CD4-positive, alpha-beta T cell (primary cell): ENCODE measurements around the gene ABLIM1. TPM values are rescaled to one million over a fixed set of nuclear protein-coding genes. Genes with fewer than 3 reads are reported as not detected.

ENCODE experiments used
- ATAC-seq: fragments of 200-7000 bp; cut with Tn5 transposase; one replicate; pipeline ENCODE4 v1.10.0; 2022; ENCODE audit warnings: mild to moderate bottlenecking; ENCODE audit not compliant: poor library complexity
- CTCF ChIA-PET: fragments of 350-600 bp; sonication (Branson Sonifier 250); formaldehyde crosslinking; loops from one replicate; lab custom pipeline; 2021; ENCODE audit warnings: antibody characterized with exemption, inconsistent platforms; lab: Charles Lee
- POLR2A ChIA-PET: fragments of 350-600 bp; sonication (Branson Sonifier 250); formaldehyde crosslinking; loops from one replicate; lab custom pipeline; 2021; ENCODE audit warnings: antibody characterized with exemption, inconsistent platforms; lab: Charles Lee
- DNase-seq, 14 experiments: peaks; one replicate each; pipeline ENCODE4 v3.0.0-alpha.2; 2013 to 2020; ENCODE audit warnings: mixed read lengths in 2 of 14
- H3K27ac ChIP-seq, 2 donors: one replicate each; pipeline versions ENCODE4 v1.5.1 to v1.7.0; 2013; ENCODE audit warnings: low read length in 2 of 2, low read depth in 1 of 2, mild to moderate bottlenecking in 1 of 2
- H3K27me3 ChIP-seq, 2 experiments: 1 replicate in 1 of 2; 2 replicates in 1 of 2; pipeline versions ENCODE4 v1.6.1 to v1.7.0; 2013; ENCODE audit warnings: low read length in 2 of 2, control low read depth in 1 of 2, mild to moderate bottlenecking in 1 of 2, moderate library complexity in 1 of 2; ENCODE audit not compliant: insufficient read depth in 2 of 2, control insufficient read depth in 1 of 2
- H3K36me3 ChIP-seq: one replicate; pipeline ENCODE4 v1.6.1; 2013; ENCODE audit warnings: low read length, control low read depth; ENCODE audit not compliant: insufficient read depth
- H3K4me1 ChIP-seq: one replicate; pipeline ENCODE4 v1.6.1; 2013; ENCODE audit warnings: low read length, control low read depth; ENCODE audit not compliant: insufficient read depth
- H3K4me3 ChIP-seq: one replicate; pipeline ENCODE4 v1.5.1; 2013; ENCODE audit warnings: mild to moderate bottlenecking, low read length, moderate library complexity
- H3K9me3 ChIP-seq, 2 experiments: 1 replicate in 1 of 2; 2 replicates in 1 of 2; pipeline versions ENCODE4 v1.6.1 to v1.7.0; 2013; ENCODE audit warnings: low read length in 2 of 2, mild to moderate bottlenecking in 2 of 2, control low read depth in 1 of 2, moderate library complexity in 1 of 2; ENCODE audit not compliant: control insufficient read depth in 1 of 2, insufficient read depth in 1 of 2
- H3K27ac Mint-ChIP-seq: one replicate; pipeline ENCODE4 v1.8.0; 2020; ENCODE audit warnings: mixed read lengths
- H3K27me3 Mint-ChIP-seq: one replicate; pipeline ENCODE4 v1.8.0; 2021; ENCODE audit warnings: mixed read lengths
- H3K36me3 Mint-ChIP-seq: one replicate; pipeline ENCODE4 v1.8.0; 2021; ENCODE audit warnings: low read depth, mixed read lengths
- H3K4me1 Mint-ChIP-seq: one replicate; pipeline ENCODE4 v1.8.0; 2021; ENCODE audit warnings: low read depth, mixed read lengths
- H3K4me3 Mint-ChIP-seq: one replicate; pipeline ENCODE4 v1.8.0; 2020; ENCODE audit warnings: mild to moderate bottlenecking, mixed read lengths
- H3K9me3 Mint-ChIP-seq: one replicate; pipeline ENCODE4 v1.8.0; 2020; ENCODE audit warnings: mixed read lengths
- CTCF ChIP-seq: fragments of 200-600 bp; IDR thresholded peaks from one replicate; pipeline ENCODE4 v1.8.0; 2022; ENCODE audit warnings: antibody characterized with exemption, mild to moderate bottlenecking
- intact Hi-C, 2 experiments: fragments of 100-400 bp; cut with DNase I in 1 of 2; cut with micrococcal nuclease in 1 of 2; formaldehyde crosslinking; loops; one replicate each; pipeline versions ENCODE4 v1.15.1 to v1.9.0; 2023 to 2025; cut with DNase I, micrococcal nuclease
- total RNA-seq, 174 experiments: library from RNA in 2 of 174; stranded (reverse) in 2 of 174; gene quantifications; one replicate each; pipeline ENCODE4 v1.2.3 and lab custom pipeline; 2021 to 2026

ABLIM1 gene
- total RNA-seq, 2 experiments from 2014 or later = 217 to 224 TPM

- no peaks in the 10 kb centered on the region for H3K27me3 Mint-ChIP-seq
- POLR2A ChIA-PET = no interaction called here
These were observed 2.4 kb downstream of the ABLIM1 start for GRCh38 chr10:114655671-114656070.

GRCh38 chr10:114654822-114655575, 3.1 kb downstream of the ABLIM1 start:
- Mint-ChIP-seq H3K27ac (no peak overlapping the region), H3K36me3 (no peaks in the 10 kb centered on the region), H3K9me3 (no peaks in the 10 kb centered on the region), H3K27me3 (no peaks in the 10 kb centered on the region), H3K4me1 (no peaks in the 10 kb centered on the region), H3K4me3 (no peak overlapping the region)
- H3K9me3 ChIP-seq = no peaks in the 10 kb centered on the region
- no peaks in the 10 kb centered on the region for H3K36me3 ChIP-seq
- TF ChIP-seq CTCF = no peak
- H3K27me3 ChIP-seq = no peaks in the 10 kb centered on the region
- H3K4me1 ChIP-seq = no peaks in the 10 kb centered on the region
- H3K27ac ChIP-seq = no peak overlapping the region
- intact Hi-C loops = no loop called here
- no peak for ATAC-seq
- no peak for DNase-seq
- H3K4me3 ChIP-seq = no peak overlapping the region
- POLR2A ChIA-PET = no interaction called here
- CTCF ChIA-PET = no interaction called here

More at GRCh38 chr10:114655671-114656070, 2.4 kb downstream of the ABLIM1 start:
- H3K4me3 Mint-ChIP-seq = no peak overlapping the region
- CTCF ChIA-PET = no interaction called here
- no peaks in the 10 kb centered on the region for H3K9me3 Mint-ChIP-seq
- no peak overlapping the region for H3K27ac Mint-ChIP-seq
- ATAC-seq (no peak), DNase-seq (no peak)
- Histone ChIP-seq H3K4me1 (no peaks in the 10 kb centered on the region), H3K27ac (no peak overlapping the region), H3K27me3 (no peaks in the 10 kb centered on the region), H3K9me3 (no peaks in the 10 kb centered on the region), H3K4me3 (no peak overlapping the region), H3K36me3 (no peaks in the 10 kb centered on the region)
- H3K4me1 Mint-ChIP-seq = no peaks in the 10 kb centered on the region
- TF ChIP-seq CTCF = no peak
- intact Hi-C loops = no loop called here
- H3K36me3 Mint-ChIP-seq = no peaks in the 10 kb centered on the region

- Mint-ChIP-seq H3K27ac (no peak overlapping the region), H3K36me3 (no peaks in the 10 kb centered on the region), H3K27me3 (no peaks in the 10 kb centered on the region), H3K4me1 (no peaks in the 10 kb centered on the region), H3K9me3 (no peaks in the 10 kb centered on the region), H3K4me3 (no peak overlapping the region)
- Histone ChIP-seq H3K4me3 (no peak overlapping the region), H3K27me3 (no peaks in the 10 kb centered on the region), H3K9me3 (no peaks in the 10 kb centered on the region), H3K4me1 (no peaks in the 10 kb centered on the region), H3K36me3 (no peaks in the 10 kb centered on the region), H3K27ac (no peak overlapping the region)
- CTCF ChIA-PET = no interaction called here
- ATAC-seq = no peak
- POLR2A ChIA-PET = no interaction called here
- intact Hi-C loops = no loop called here
- TF ChIP-seq CTCF = no peak
- no peak for DNase-seq
These were observed 4.1 kb downstream of the ABLIM1 start for GRCh38 chr10:114653926-114654325.
